H1 (cell line): ENCODE data around the gene ZFAND5. TPM values are rescaled to one million over a fixed set of nuclear protein-coding genes. Genes with fewer than 3 reads are reported as not detected.

ENCODE experiments used
- CTCF ChIA-PET: fragments of 300-600 bp; sonication (Branson Sonifier 250); formaldehyde crosslinking; loops from one replicate; lab custom pipeline; 2021; ENCODE audit not compliant: partially characterized antibody; lab: Charles Lee
- POLR2A ChIA-PET: fragments of 300-600 bp; sonication (Branson Sonifier 250); formaldehyde crosslinking; loops from one replicate; lab custom pipeline; 2021; ENCODE audit warnings: inconsistent platforms; ENCODE audit not compliant: partially characterized antibody; lab: Charles Lee
- DNase-seq, 2 experiments: peaks; one replicate each; pipeline versions ENCODE4 v3.0.0 to v3.0.0-alpha.2; 2010 to 2022; ENCODE audit warnings: low spot score in 2 of 2, low read depth in 1 of 2, mixed read lengths in 1 of 2
- FAIRE-seq: peaks from 2 replicates; lab custom pipeline; 2011; peaks lifted over from hg19 to GRCh38; lab: Jason Lieb, UNC
- H2AFZ ChIP-seq: 2 replicates; pipeline ENCODE4 v1.8.1; 2012; ENCODE audit warnings: low read length, inconsistent platforms
- H2AK5ac ChIP-seq: 2 replicates; pipeline ENCODE4 v1.6.1; 2013; ENCODE audit warnings: low read depth, low read length
- H2BK120ac ChIP-seq: replicated peaks from 2 replicates; pipeline ENCODE3; 2013; ENCODE audit warnings: low read depth, low read length, inconsistent platforms
- H2BK12ac ChIP-seq: 2 replicates; pipeline ENCODE4 v1.6.1; 2013; ENCODE audit warnings: low read depth, low read length
- H2BK15ac ChIP-seq: 2 replicates; pipeline ENCODE4 v1.6.1; 2013; ENCODE audit warnings: low read length
- H2BK20ac ChIP-seq: 2 replicates; pipeline ENCODE4 v1.6.1; 2013; ENCODE audit warnings: low read length
- H2BK5ac ChIP-seq: 2 replicates; pipeline ENCODE4 v1.6.1; 2013; ENCODE audit warnings: low read depth, low read length
- H3K14ac ChIP-seq: 2 replicates; pipeline ENCODE4 v1.6.1; 2013; ENCODE audit warnings: inconsistent platforms; ENCODE audit not compliant: insufficient read length
- H3K18ac ChIP-seq: 2 replicates; pipeline ENCODE4 v1.6.1; 2013; ENCODE audit warnings: low read length; ENCODE audit errors: extremely low read depth
- H3K23ac ChIP-seq: 2 replicates; pipeline ENCODE4 v1.6.1; 2013; ENCODE audit warnings: inconsistent platforms; ENCODE audit not compliant: insufficient read length
- H3K23me2 ChIP-seq: 2 replicates; pipeline ENCODE4 v1.6.1; 2013; ENCODE audit warnings: low read depth, low read length
- H3K27ac ChIP-seq: 2 replicates; pipeline ENCODE4 v1.6.1; 2011; ENCODE audit warnings: low read depth, low read length, inconsistent platforms
- H3K27me3 ChIP-seq, 4 experiments: replicated peaks in 1 of 4; 1 replicate in 1 of 4; 2 replicates in 3 of 4; pipeline versions ENCODE4 v1.6.1 to v1.8.1; 2011 to 2013; ENCODE audit warnings: low read length in 3 of 4, mild to moderate bottlenecking in 3 of 4, inconsistent platforms in 2 of 4, mixed read lengths in 2 of 4, moderate library complexity in 1 of 4; ENCODE audit not compliant: control insufficient read depth in 3 of 4, insufficient read depth in 3 of 4; ENCODE audit errors: extremely low read depth in 1 of 4
- H3K36me3 ChIP-seq, 4 experiments: 2 replicates each; pipeline versions ENCODE4 v1.6.1 to v1.8.1; 2011 to 2013; ENCODE audit warnings: mild to moderate bottlenecking in 4 of 4, low read length in 3 of 4, moderate library complexity in 2 of 4, control low read depth in 1 of 4, inconsistent platforms in 1 of 4; ENCODE audit not compliant: insufficient read depth in 4 of 4, control insufficient read depth in 2 of 4
- H3K4ac ChIP-seq: replicated peaks from 2 replicates; pipeline ENCODE3; 2013; ENCODE audit warnings: low read length, low read depth, mixed read lengths, inconsistent platforms; ENCODE audit not compliant: insufficient read length
- H3K4me1 ChIP-seq, 4 experiments: replicated peaks in 1 of 4; 1 replicate in 1 of 4; 2 replicates in 3 of 4; pipeline versions ENCODE4 v1.6.1 to v1.8.1; 2011 to 2013; ENCODE audit warnings: low read length in 3 of 4, inconsistent platforms in 2 of 4, mixed read lengths in 1 of 4; ENCODE audit not compliant: insufficient read depth in 4 of 4, control insufficient read depth in 3 of 4
- H3K4me2 ChIP-seq, 2 experiments: 2 replicates each; pipeline versions ENCODE4 v1.6.1 to v1.8.1; 2011 to 2013; ENCODE audit warnings: low read depth in 2 of 2, low read length in 2 of 2, control low read depth in 1 of 2, inconsistent platforms in 1 of 2, mild to moderate bottlenecking in 1 of 2; ENCODE audit not compliant: insufficient read depth in 1 of 2
- H3K4me3 ChIP-seq, 4 experiments: fragments of 200-600, 300-600 bp in 1 of 4; sonication (generic), shearing (Covaris generic), sonication (Bioruptor Twin) in 1 of 4; 2 replicates each; pipeline versions ENCODE4 v1.5.1 to v1.8.1; 2011 to 2016; ENCODE audit warnings: low read length in 4 of 4, low read depth in 3 of 4, control low read depth in 2 of 4, inconsistent platforms in 2 of 4, mild to moderate bottlenecking in 2 of 4, mixed read lengths in 1 of 4, moderate library complexity in 1 of 4; ENCODE audit not compliant: insufficient read depth in 2 of 4; ENCODE audit errors: extremely low read depth in 1 of 4
- H3K56ac ChIP-seq: replicated peaks from 2 replicates; pipeline ENCODE3; 2013; ENCODE audit warnings: low read depth, mild to moderate bottlenecking, mixed read lengths, low read length, inconsistent platforms; ENCODE audit not compliant: insufficient read length
- H3K79me1 ChIP-seq: 2 replicates; pipeline ENCODE4 v1.6.1; 2013; ENCODE audit warnings: low read depth, low read length, control low read depth
- H3K79me2 ChIP-seq, 2 experiments: 2 replicates each; pipeline versions ENCODE4 v1.6.1 to v1.8.1; 2012 to 2013; ENCODE audit warnings: low read length in 2 of 2, mild to moderate bottlenecking in 2 of 2, inconsistent platforms in 1 of 2; ENCODE audit not compliant: insufficient read depth in 2 of 2, control insufficient read depth in 1 of 2
- H3K9ac ChIP-seq, 4 experiments: replicated peaks in 1 of 4; 1 replicate in 1 of 4; 2 replicates in 3 of 4; pipeline versions ENCODE4 v1.6.1 to v1.8.1; 2011 to 2013; ENCODE audit warnings: low read depth in 3 of 4, low read length in 3 of 4, control low read depth in 2 of 4, mild to moderate bottlenecking in 2 of 4, moderate library complexity in 2 of 4, inconsistent platforms in 1 of 4; ENCODE audit errors: extremely low read depth in 1 of 4
- H3K9me3 ChIP-seq, 2 experiments: 2 replicates each; pipeline versions ENCODE4 v1.6.1 to v1.8.1; 2012 to 2013; ENCODE audit warnings: mild to moderate bottlenecking in 2 of 2, moderate library complexity in 2 of 2, control low read depth in 1 of 2, inconsistent platforms in 1 of 2, low read depth in 1 of 2, low read length in 1 of 2, mixed read lengths in 1 of 2; ENCODE audit not compliant: insufficient read depth in 2 of 2
- H4K20me1 ChIP-seq, 2 experiments: replicated peaks in 1 of 2; 2 replicates each; pipeline versions ENCODE3 to v1.8.1; 2011 to 2013; ENCODE audit warnings: inconsistent platforms in 2 of 2, low read length in 2 of 2, mild to moderate bottlenecking in 1 of 2; ENCODE audit not compliant: insufficient read depth in 2 of 2, control insufficient read depth in 1 of 2
- H4K5ac ChIP-seq: 2 replicates; pipeline ENCODE4 v1.6.1; 2013; ENCODE audit warnings: low read length, low read depth, mixed read lengths, inconsistent platforms; ENCODE audit not compliant: insufficient read length
- H4K8ac ChIP-seq: 2 replicates; pipeline ENCODE4 v1.8.0; 2013; ENCODE audit warnings: mild to moderate bottlenecking, moderate library complexity, low read length, inconsistent platforms; ENCODE audit not compliant: insufficient read depth; ENCODE audit errors: extremely low read depth
- H4K91ac ChIP-seq: replicated peaks from 2 replicates; pipeline ENCODE3; 2013; ENCODE audit warnings: low read length, mixed read lengths, inconsistent platforms; ENCODE audit not compliant: insufficient read length
- BACH1 ChIP-seq: IDR thresholded peaks from 2 replicates; pipeline ENCODE4 v1.6.1; 2012; ENCODE audit warnings: low read length, improper control_type of control experiment
- BCL11A ChIP-seq, 2 experiments: IDR thresholded peaks; one replicate each; pipeline ENCODE4 v1.6.1; 2011; ENCODE audit warnings: low read depth in 2 of 2, low read length in 2 of 2, mild to moderate bottlenecking in 2 of 2
- CBX5 ChIP-seq: fragments of 300-800, 300-1000 bp; sonication (generic); IDR thresholded peaks from 2 replicates; pipeline ENCODE4 v1.7.1; 2016; ENCODE audit warnings: antibody characterized with exemption, low read length, low read depth
- CHD2 ChIP-seq: IDR thresholded peaks from 2 replicates; pipeline ENCODE4 v1.6.1; 2012; ENCODE audit warnings: low read length, improper control_type of control experiment
- CREB1 ChIP-seq: IDR thresholded peaks from 2 replicates; pipeline ENCODE4 v1.6.1; 2012; ENCODE audit warnings: inconsistent platforms
- EGR1 ChIP-seq: IDR thresholded peaks from 2 replicates; pipeline ENCODE4 v1.6.1; 2011; ENCODE audit warnings: low read depth, low read length, borderline replicate concordance
- FOSL1 ChIP-seq: IDR thresholded peaks from 2 replicates; pipeline ENCODE4 v1.6.1; 2011; ENCODE audit warnings: mild to moderate bottlenecking, low read depth, low read length, moderate library complexity; ENCODE audit not compliant: insufficient read depth
- JUN ChIP-seq: IDR thresholded peaks from 2 replicates; pipeline ENCODE4 v1.6.1; 2011; ENCODE audit warnings: low read depth, mild to moderate bottlenecking, improper control_type of control experiment, low read length
- KDM5A ChIP-seq: fragments of 200-600 bp; IDR thresholded peaks from 2 replicates; pipeline ENCODE4 v1.7.1; 2012; ENCODE audit warnings: mild to moderate bottlenecking, low read length, inconsistent platforms, mixed read lengths
- POLR2AphosphoS5 ChIP-seq: IDR thresholded peaks from 2 replicates; pipeline ENCODE4 v1.6.1; 2011; ENCODE audit warnings: low read depth, low read length
- POU5F1 ChIP-seq: IDR thresholded peaks from 2 replicates; pipeline ENCODE4 v1.6.1; 2011; ENCODE audit warnings: low read depth, mild to moderate bottlenecking, low read length, moderate library complexity
- RBBP5 ChIP-seq: IDR thresholded peaks from 2 replicates; pipeline ENCODE4 v1.7.1; 2012; ENCODE audit warnings: low read depth, mild to moderate bottlenecking, inconsistent platforms, low read length, moderate library complexity, borderline replicate concordance
- SAP30 ChIP-seq: fragments of 300-600 bp; sonication (generic); IDR thresholded peaks from 2 replicates; pipeline ENCODE4 v1.7.1; 2012; ENCODE audit warnings: low read length, moderate library complexity, mild to moderate bottlenecking, inconsistent platforms; ENCODE audit not compliant: insufficient read depth, insufficient replicate concordance
- USF2 ChIP-seq: IDR thresholded peaks from 2 replicates; pipeline ENCODE4 v1.6.1; 2011; ENCODE audit warnings: low read length, improper control_type of control experiment
- ZNF274 ChIP-seq: IDR thresholded peaks from 2 replicates; pipeline ENCODE4 v1.7.0; 2012; ENCODE audit warnings: low read length, borderline replicate concordance; ENCODE audit errors: extremely low read depth
- WGBS, 2 experiments: shearing (Covaris generic) in 1 of 2; methylation state at CpG; one replicate each; pipeline versions ENCODE4 v1.1.6 to v1.1.7; 2013 to 2015; ENCODE audit warnings: low lambda C conversion rate in 2 of 2, mixed read lengths in 2 of 2, inconsistent platforms in 1 of 2, low coverage in 1 of 2, missing lambda C conversion rate in 1 of 2; ENCODE audit not compliant: insufficient replicate concordance in 2 of 2, insufficient coverage in 1 of 2, insufficient read length in 1 of 2; ENCODE audit errors: extremely low coverage in 1 of 2, missing lambda C conversion rate in 1 of 2; 5-methylcytosine and 5-hydroxymethylcytosine counted together
- polyA plus RNA-seq, 7 experiments: library from polyadenylated mRNA; depleted of rRNA in 3 of 7; stranded (reverse) in 5 of 7; unstranded in 2 of 7; fragments of >200 nt in 5 of 7; fragments of 200-250 nt in 2 of 7; gene quantifications; 1 replicate in 5 of 7; 2 replicates in 1 of 7; 4 replicates in 1 of 7; pipeline versions ENCODE4 v1.2.1 to v1.2.3, GENCODE V29; 2011 to 2013; ENCODE audit warnings: missing spikeins in 2 of 7, mixed read lengths in 2 of 7
- total RNA-seq: library from RNA; stranded (reverse); fragmentation: NEBNext Ultra II Directional; extraction: Animal tissue kit (Norgen Biotek cat#: 25700); gene quantifications from 2 replicates; pipeline ENCODE4 v1.2.1, GENCODE V29; 2021

The ZFAND5 gene
- total and polyA plus RNA-seq, 2 of the 8 experiments (the other 6 are each of a cell fraction or from before 2014, with no cell fraction given) = 76.7 to 225 TPM

- no peak overlapping the region for H4K8ac ChIP-seq
- H3K4ac ChIP-seq = no peak overlapping the region
- H2BK20ac ChIP-seq = no peak overlapping the region
- no peaks in the 10 kb centered on the region for H3K36me3 ChIP-seq
- H2BK15ac ChIP-seq = no peak overlapping the region
- ChIA-PET POLR2A (no interaction called here), CTCF (interaction anchor here (2.5 kb wide), 1 partner anchor 14 kb away, joined by 9 read pairs; no protein-coding TSS in a partner anchor)
- H3K27ac ChIP-seq = no peak overlapping the region
- no peak overlapping the region for H3K14ac ChIP-seq
- WGBS, 2 experiments = 100% methylated on average over 1 of the region's 1 CpG; no CpG with 5 or more reads in 1 of the 2 experiments
- H3K4me2 ChIP-seq = no peak overlapping the region
- no peak overlapping the region for H3K56ac ChIP-seq
- no peak overlapping the region for H4K5ac ChIP-seq
- H2BK120ac ChIP-seq = no peak overlapping the region
- H2BK12ac ChIP-seq = no peak overlapping the region
- no peak overlapping the region for H3K23ac ChIP-seq
- H3K9ac ChIP-seq = no peak overlapping the region
- no peak overlapping the region for H3K18ac ChIP-seq
- FAIRE-seq = no peak
- H3K27me3 ChIP-seq = no peaks in the 10 kb centered on the region
- no peak for DNase-seq
- H2BK5ac ChIP-seq = no peak overlapping the region
- H3K79me1 ChIP-seq = no peaks in the 10 kb centered on the region
- no peak overlapping the region for H4K91ac ChIP-seq
- H3K4me3 ChIP-seq = no peak overlapping the region
- peaks cover 0 to 2% (median 0%) of the 10 kb centered on the region in 4 experiments; a peak in 1 of 7 replicates for H3K4me1 ChIP-seq
- H2AK5ac ChIP-seq = no peak overlapping the region
- no peaks in the 10 kb centered on the region for H4K20me1 ChIP-seq
- no peaks in the 10 kb centered on the region for H3K23me2 ChIP-seq
- no peaks in the 10 kb centered on the region for H3K79me2 ChIP-seq
- H3K9me3 ChIP-seq = no peaks in the 10 kb centered on the region
- H2AFZ ChIP-seq = no peak overlapping the region
- TF ChIP-seq KDM5A = no peak
- no peak for TF ChIP-seq BCL11A (IDR thresholded peaks at IDR 0.05; ENCODE audit: low read depth in 2 of 2, low read length in 2 of 2)
- no peak for TF ChIP-seq SAP30
- TF ChIP-seq RBBP5 = no peak
- no peak for TF ChIP-seq BACH1
- TF ChIP-seq POU5F1 = no peak
- TF ChIP-seq EGR1 = no peak
- no peak for TF ChIP-seq ZNF274
- no peak for TF ChIP-seq JUN
- TF ChIP-seq CREB1 = no peak
- no peak for TF ChIP-seq POLR2AphosphoS5
- no peak for TF ChIP-seq FOSL1
- TF ChIP-seq CBX5 = no peak
- TF ChIP-seq CHD2 = no peak
- TF ChIP-seq USF2 = no peak
Observed at GRCh38 chr9:72306761-72307160, 58.2 kb downstream of the ZFAND5 start.
